A549 (cell line): Measurements from ENCODE around the gene CACNA1D. TPM values are rescaled to one million over a fixed set of nuclear protein-coding genes. Genes with fewer than 3 reads are reported as not detected.

ENCODE experiments used
- ATAC-seq, 2 experiments: fragments of 200-7000 bp in 1 of 2; fragments of >200 bp in 1 of 2; cut with Nextera tagmentation in 1 of 2; cut with Tn5 transposase in 1 of 2; 3 replicates each; pipeline versions ENCODE4 v1.8.0 to v1.9.1; 2018 to 2020; ENCODE audit warnings: mild to moderate bottlenecking in 1 of 2, moderate library complexity in 1 of 2
- CTCF ChIA-PET: fragments of 300-600 bp; sonication (Branson Sonifier 250); formaldehyde crosslinking; extraction: SDS; loops from one replicate; lab custom pipeline; 2021; ENCODE audit warnings: antibody characterized with exemption, inconsistent platforms; lab: Yijun Ruan, JAX
- POLR2A ChIA-PET: fragments of 350-600 bp; formaldehyde crosslinking; extraction: SDS; loops from one replicate; lab custom pipeline; 2021; ENCODE audit warnings: antibody characterized with exemption, inconsistent platforms; lab: Yijun Ruan, JAX
- DNase-seq, 2 experiments: peaks; one replicate each; pipeline versions ENCODE4 v3.0.0 to v3.0.0-alpha.2; 2011 to 2016; ENCODE audit warnings: low read depth in 1 of 2, low spot score in 1 of 2
- FAIRE-seq: peaks from 2 replicates; lab custom pipeline; 2011; peaks lifted over from hg19 to GRCh38; lab: Jason Lieb, UNC
- H3K27ac ChIP-seq, 2 experiments: fragments of >200 bp; sonication (Bioruptor Twin); formaldehyde crosslinking; 3 replicates each; pipeline ENCODE4 v1.5.1; 2016 to 2017
- H3K4me1 ChIP-seq: fragments of >200 bp; sonication (Bioruptor Twin); formaldehyde crosslinking; 3 replicates; pipeline ENCODE4 v1.6.1; 2016
- H3K4me2 ChIP-seq: fragments of >200 bp; sonication (Bioruptor Twin); formaldehyde crosslinking; 3 replicates; pipeline ENCODE4 v1.6.1; 2016
- H3K4me3 ChIP-seq: fragments of >200 bp; sonication (Bioruptor Twin); formaldehyde crosslinking; 3 replicates; pipeline ENCODE4 v1.5.1; 2016
- H3K9me3 ChIP-seq: fragments of >200 bp; sonication (Bioruptor Twin); formaldehyde crosslinking; 3 replicates; pipeline ENCODE4 v1.6.1; 2016
- CHD2 ChIP-seq: fragments of 150-350 bp; IDR thresholded peaks from 2 replicates; pipeline ENCODE4 v1.6.1; 2014; ENCODE audit warnings: low read length; ENCODE audit not compliant: partially characterized antibody
- CHD4 ChIP-seq: fragments of 200-600 bp; sonication (generic); IDR thresholded peaks from 2 replicates; pipeline ENCODE4 v1.6.1; 2016; ENCODE audit warnings: antibody characterized with exemption, mild to moderate bottlenecking, borderline replicate concordance
- CTCF ChIP-seq: fragments of >200 bp; sonication (Bioruptor Twin); formaldehyde crosslinking; IDR thresholded peaks from 3 replicates; pipeline ENCODE4 v1.5.1; 2016
- EHF ChIP-seq: fragments of 250-450 bp; sonication (Bioruptor Pico); IDR thresholded peaks from 2 replicates; pipeline ENCODE4 v1.5.0; 2020; ENCODE audit warnings: mild to moderate bottlenecking
- EHMT2 ChIP-seq: fragments of 200-600 bp; sonication (generic); IDR thresholded peaks from 2 replicates; pipeline ENCODE4 v1.6.1; 2016; ENCODE audit warnings: antibody characterized with exemption, low read depth, mild to moderate bottlenecking, moderate library complexity
- EP300 ChIP-seq, 2 experiments: fragments of >200 bp; sonication (Bioruptor Twin); formaldehyde crosslinking; IDR thresholded peaks; 2 replicates in 1 of 2; 3 replicates in 1 of 2; pipeline ENCODE4 v1.6.1; 2016 to 2017
- ESRRA ChIP-seq: fragments of 150-350 bp; IDR thresholded peaks from 2 replicates; pipeline ENCODE4 v1.6.1; 2014; ENCODE audit warnings: mild to moderate bottlenecking, low read length, borderline replicate concordance
- GATA3 ChIP-seq: IDR thresholded peaks from 2 replicates; pipeline ENCODE4 v1.6.1; 2012; ENCODE audit warnings: borderline replicate concordance
- HDAC2 ChIP-seq: fragments of 200-600 bp; sonication (generic); IDR thresholded peaks from 2 replicates; pipeline ENCODE4 v1.6.1; 2016
- HEYL ChIP-seq: fragments of 250-450 bp; sonication (Bioruptor Pico); IDR thresholded peaks from 2 replicates; pipeline ENCODE4 v1.8.0; 2021; ENCODE audit warnings: mild to moderate bottlenecking, moderate library complexity
- HMGXB4 ChIP-seq: fragments of 250-450 bp; sonication (Bioruptor Pico); IDR thresholded peaks from 2 replicates; pipeline ENCODE4 v1.5.0; 2021; ENCODE audit warnings: mild to moderate bottlenecking, moderate library complexity, borderline replicate concordance
- HOXA7 ChIP-seq: fragments of 250-450 bp; sonication (Bioruptor Pico); IDR thresholded peaks from 2 replicates; pipeline ENCODE4 v1.5.0; 2020; ENCODE audit warnings: mild to moderate bottlenecking, moderate library complexity
- HOXB5 ChIP-seq: fragments of 250-450 bp; sonication (Bioruptor Pico); IDR thresholded peaks from 2 replicates; pipeline ENCODE4 v1.5.0; 2020; ENCODE audit warnings: mild to moderate bottlenecking, moderate library complexity
- JUNB ChIP-seq: fragments of >200 bp; sonication (Bioruptor Twin); formaldehyde crosslinking; IDR thresholded peaks from 2 replicates; pipeline ENCODE4 v1.6.1; 2016
- KDM1A ChIP-seq: fragments of 200-600 bp; sonication (generic); IDR thresholded peaks from 2 replicates; pipeline ENCODE4 v1.6.1; 2016; ENCODE audit warnings: low read depth, mild to moderate bottlenecking
- KDM5A ChIP-seq: fragments of 200-600 bp; sonication (generic); IDR thresholded peaks from 2 replicates; pipeline ENCODE4 v1.6.1; 2016; ENCODE audit warnings: antibody characterized with exemption, mild to moderate bottlenecking
- NPAS2 ChIP-seq: fragments of 250-450 bp; sonication (Bioruptor Pico); IDR thresholded peaks from 2 replicates; pipeline ENCODE4 v1.8.0; 2022; ENCODE audit warnings: mild to moderate bottlenecking, moderate library complexity, borderline replicate concordance
- PBX3 ChIP-seq: IDR thresholded peaks from 2 replicates; pipeline ENCODE4 v1.6.1; 2012
- PHF8 ChIP-seq: fragments of 200-600 bp; sonication (generic); IDR thresholded peaks from 2 replicates; pipeline ENCODE4 v1.6.1; 2016; ENCODE audit warnings: low read depth, mild to moderate bottlenecking, antibody characterized with exemption, moderate library complexity, borderline replicate concordance
- POLR2A ChIP-seq: IDR thresholded peaks from 2 replicates; pipeline ENCODE4 v1.6.1; 2012; ENCODE audit warnings: mild to moderate bottlenecking, low read length
- RAD21 ChIP-seq, 2 experiments: fragments of >200 bp in 1 of 2; sonication (Bioruptor Twin) in 1 of 2; formaldehyde crosslinking in 1 of 2; IDR thresholded peaks in 1 of 2; conservative IDR thresholded peaks in 1 of 2; 2 replicates in 1 of 2; 3 replicates in 1 of 2; pipeline ENCODE4 v1.6.1; 2012 to 2018; ENCODE audit warnings: inconsistent platforms in 1 of 2
- RCOR1 ChIP-seq: fragments of 150-350 bp; IDR thresholded peaks from 2 replicates; pipeline ENCODE4 v1.6.1; 2014; ENCODE audit warnings: antibody characterized with exemption, low read length, low read depth
- TFCP2L1 ChIP-seq: fragments of 250-450 bp; sonication (Bioruptor Pico); IDR thresholded peaks from 2 replicates; pipeline ENCODE4 v1.5.0; 2021; ENCODE audit warnings: mild to moderate bottlenecking
- WGBS: methylation state at CpG from one replicate; pipeline ENCODE4 v1.1.6; 2017; ENCODE audit errors: missing lambda C conversion rate; 5-methylcytosine and 5-hydroxymethylcytosine counted together
- polyA plus RNA-seq, 4 experiments: library from polyadenylated mRNA; depleted of rRNA in 3 of 4; stranded (reverse); fragments of >200 nt; fragmentation: RNase III in 1 of 4; extraction: RNeasy Plus Mini Kit Qiagen cat#74134 plus additional on column Dnase treatment in 1 of 4; gene quantifications; 2 replicates in 3 of 4; 3 replicates in 1 of 4; pipeline ENCODE4 v1.2.3, GENCODE V29; 2011 to 2017

The CACNA1D gene
- polyA plus RNA-seq, 2 of the 4 experiments (the other 2 are of a cell fraction) = 1.1 to 10.7 TPM

GRCh38 chr3:53690521-53690920 is 196.1 kb downstream of the CACNA1D start:
- no peak overlapping the region for H3K4me3 ChIP-seq
- no peak overlapping the region for H3K4me2 ChIP-seq
- ATAC-seq = no peak
- DNase-seq = no peak
- no peaks in the 10 kb centered on the region for H3K9me3 ChIP-seq
- ChIA-PET CTCF (interaction anchor here (0.9 kb wide), 1 partner anchor 134 kb away, joined by 3 read pairs; no protein-coding TSS in a partner anchor), POLR2A (no interaction called here)
- FAIRE-seq = no peak
- no peak overlapping the region for H3K27ac ChIP-seq
- no peaks in the 10 kb centered on the region for H3K4me1 ChIP-seq
- no peak for TF ChIP-seq ESRRA
- no peak for TF ChIP-seq HDAC2
- TF ChIP-seq EHMT2 = no peak
- TF ChIP-seq GATA3 = no peak
- TF ChIP-seq HOXA7 (CRISPR knock-in tag) = no peak
- TF ChIP-seq CHD2 = no peak
- no peak for TF ChIP-seq PHF8
- no peak for TF ChIP-seq EHF (CRISPR knock-in tag)
- TF ChIP-seq CHD4 = no peak
- no peak for TF ChIP-seq HMGXB4 (CRISPR knock-in tag)
- no peak for TF ChIP-seq NPAS2 (CRISPR knock-in tag)
- no peak for TF ChIP-seq CTCF
- WGBS = 80% methylated on average over 7 of the region's 7 CpGs

- CTCF ChIA-PET = interaction anchor here (0.9 kb wide), 1 partner anchor 135 kb away, joined by 3 read pairs; no protein-coding TSS in a partner anchor
These were observed 196.9 kb downstream of the CACNA1D start for GRCh38 chr3:53691349-53691748.

GRCh38 chr3:53691885-53692284 is 197.5 kb downstream of the CACNA1D start:
- no peak for FAIRE-seq
- 59% methylated on average over 3 of the region's 3 CpGs for WGBS
- DNase-seq = no peak
- no peak overlapping the region for H3K4me2 ChIP-seq
- no peak overlapping the region for H3K27ac ChIP-seq
- no peaks in the 10 kb centered on the region for H3K4me1 ChIP-seq
- no peak for TF ChIP-seq EP300 (IDR thresholded peaks at IDR 0.05)
- no peak for TF ChIP-seq GATA3
- no peak for TF ChIP-seq EHMT2
- no peak for TF ChIP-seq HOXB5 (CRISPR knock-in tag)
- no peak for TF ChIP-seq HEYL (CRISPR knock-in tag)
- no peak for TF ChIP-seq RCOR1
- no peak for TF ChIP-seq HMGXB4 (CRISPR knock-in tag)
- no peak for TF ChIP-seq RAD21 (conservative IDR thresholded peaks at IDR 0.05 in 1 of 2, IDR thresholded peaks at IDR 0.05 in 1 of 2)
- no peak for TF ChIP-seq PBX3
- no peak for TF ChIP-seq KDM5A
- no peak for TF ChIP-seq TFCP2L1 (CRISPR knock-in tag)
- no peak for TF ChIP-seq KDM1A
- ChIA-PET POLR2A (no interaction called here), CTCF (interaction anchor here (2.0 kb wide), 1 partner anchor 18 kb away, joined by 7 read pairs; no protein-coding TSS in a partner anchor)
- no peaks in the 10 kb centered on the region for H3K9me3 ChIP-seq
- H3K4me3 ChIP-seq = no peak overlapping the region
- no peak for ATAC-seq

More at GRCh38 chr3:53691349-53691748, 196.9 kb downstream of the CACNA1D start:
- FAIRE-seq = no peak
- Histone ChIP-seq H3K4me3 (no peak overlapping the region), H3K4me1 (no peaks in the 10 kb centered on the region), H3K27ac (no peak overlapping the region), H3K4me2 (no peak overlapping the region), H3K9me3 (no peaks in the 10 kb centered on the region)
- POLR2A ChIA-PET = no interaction called here
- TF ChIP-seq GATA3 (no peak), JUNB (no peak), POLR2A (no peak), EHMT2 (no peak)
- DNase-seq = no peak
- WGBS = 88% methylated on average over 2 of the region's 2 CpGs
- no peak for ATAC-seq
